IMR-90 (cell line): ENCODE results near the gene STPG4.
"Not testable (repeated sequence)": the region's sequence is repeated elsewhere in the genome, so short reads cannot be mapped to it uniquely, and the experiment has no call there.

ENCODE experiments used
- BHLHE40 ChIP-seq: fragments of 150-350 bp; IDR thresholded peaks from 2 replicates; pipeline ENCODE4 v1.6.1; 2016; ENCODE audit warnings: mild to moderate bottlenecking, low read depth, low read length
- CTCF ChIP-seq: conservative IDR thresholded peaks from 2 replicates; pipeline ENCODE4 v1.5.1; 2012; ENCODE audit warnings: mild to moderate bottlenecking, low read depth, low read length, improper control_type of control experiment
- FOS ChIP-seq: fragments of 150-350 bp; IDR thresholded peaks from 2 replicates; pipeline ENCODE4 v1.6.1; 2016; ENCODE audit warnings: low read depth, low read length
- MAZ ChIP-seq: IDR thresholded peaks from 2 replicates; pipeline ENCODE4 v1.6.1; 2012; ENCODE audit warnings: low read depth, mild to moderate bottlenecking, low read length, improper control_type of control experiment, moderate library complexity, borderline replicate concordance
- POLR2A ChIP-seq: IDR thresholded peaks from 2 replicates; pipeline ENCODE4 v1.6.1; 2012; ENCODE audit warnings: mild to moderate bottlenecking, low read depth, low read length
- RAD21 ChIP-seq: IDR thresholded peaks from 2 replicates; pipeline ENCODE4 v1.6.1; 2012; ENCODE audit warnings: low read length, improper control_type of control experiment
- RCOR1 ChIP-seq: IDR thresholded peaks from 2 replicates; pipeline ENCODE4 v1.6.1; 2012; ENCODE audit warnings: mild to moderate bottlenecking, low read length, improper control_type of control experiment; ENCODE audit not compliant: insufficient replicate concordance
- RFX5 ChIP-seq: IDR thresholded peaks from 2 replicates; pipeline ENCODE4 v1.8.0; 2012; ENCODE audit warnings: low read depth, mild to moderate bottlenecking, low read length, moderate library complexity
- SMC3 ChIP-seq: fragments of 150-350 bp; IDR thresholded peaks from 2 replicates; pipeline ENCODE4 v1.6.1; 2016; ENCODE audit warnings: low read depth, mild to moderate bottlenecking, antibody characterized with exemption, low read length, moderate library complexity

DNA sequence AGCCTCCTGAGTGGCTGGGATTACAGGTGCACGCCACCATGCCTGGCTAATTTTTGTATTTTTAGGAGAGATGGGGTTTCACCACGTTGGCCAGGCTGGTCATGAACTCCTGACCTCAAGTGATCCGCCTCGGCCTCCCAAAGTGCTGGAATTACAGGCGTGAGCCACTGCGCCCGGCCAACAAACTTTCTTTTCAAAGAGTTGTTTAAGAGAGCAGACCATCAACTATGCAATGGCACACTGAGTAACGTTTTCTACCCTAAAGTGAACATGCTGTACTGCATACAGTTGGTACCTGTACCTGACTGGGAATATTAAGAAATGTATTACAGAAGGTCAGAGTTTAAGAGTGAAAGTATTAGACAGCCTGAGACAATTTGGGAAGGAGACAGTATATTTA lies 13.8 kb upstream of the STPG4 start:
- not testable (repeated sequence) for TF ChIP-seq BHLHE40, CTCF, RFX5, POLR2A, MAZ, RAD21, RCOR1, FOS, SMC3
